Testis (tissue), 3 donors: Measurements from ENCODE around the gene NDFIP1. TPM values are rescaled to one million over a fixed set of nuclear protein-coding genes. Genes with fewer than 3 reads are reported as not detected.
A peak's percentile ranks its signal among the peaks of the same experiment; 100 is the strongest.

ENCODE experiments used
- DNase-seq: peaks from one replicate; pipeline ENCODE4 v3.0.0-alpha.2; 2019
- H3K27ac ChIP-seq, 2 donors: fragments of 200-600 bp; sonication (generic); one replicate each; pipeline ENCODE4 v1.5.1; 2019
- H3K27me3 ChIP-seq: fragments of 200-600 bp; sonication (generic); one replicate; pipeline ENCODE4 v1.5.1; 2019
- H3K36me3 ChIP-seq: fragments of 200-600 bp; sonication (generic); one replicate; pipeline ENCODE4 v1.5.1; 2017; ENCODE audit warnings: low read depth; ENCODE audit errors: missing control alignments
- H3K4me1 ChIP-seq: fragments of 200-600 bp; sonication (generic); one replicate; pipeline ENCODE4 v1.5.1; 2019
- H3K4me3 ChIP-seq, 2 donors: fragments of 200-600 bp; sonication (generic); one replicate each; pipeline ENCODE4 v1.5.1; 2017 to 2019
- H3K9me3 ChIP-seq: fragments of 200-600 bp; sonication (generic); one replicate; pipeline ENCODE4 v1.5.1; 2017
- CTCF ChIP-seq, 3 experiments: fragments of 450-650 bp in 2 of 3; fragments of 200-600 bp in 1 of 3; sonication (generic) in 1 of 3; IDR thresholded peaks; one replicate each; pipeline ENCODE4 v1.5.1; 2016 to 2019; ENCODE audit warnings: antibody characterized with exemption in 3 of 3, mild to moderate bottlenecking in 2 of 3, moderate library complexity in 1 of 3
- POLR2A ChIP-seq: fragments of 450-650 bp; IDR thresholded peaks from one replicate; pipeline ENCODE4 v1.6.1; 2017; ENCODE audit warnings: antibody characterized with exemption, mild to moderate bottlenecking, moderate library complexity
- WGBS, 2 donors: methylation state at CpG; one replicate each; pipeline ENCODE4 v1.1.5; 2018; 5-methylcytosine and 5-hydroxymethylcytosine counted together
- intact Hi-C: fragments of 100-400 bp; cut with DNase I; formaldehyde crosslinking; loops from one replicate; pipeline ENCODE4 v1.15.1; 2023; ENCODE audit warnings: low total_unique reads
- polyA plus RNA-seq: library from polyadenylated mRNA; stranded (reverse); fragments of 350-450 nt; fragmentation: Illumina TruSeq; extraction: RNeasy Lipid Tissue Mini Kit (QIAGEN cat#74804); gene quantifications from one replicate; pipeline ENCODE4 v1.2.3, GENCODE V29; 2014; ENCODE audit warnings: low read depth, low replicate concordance; ENCODE audit not compliant: insufficient read depth
- total RNA-seq, 2 donors: library from RNA; depleted of rRNA; stranded (reverse); fragments of >200 nt; gene quantifications; one replicate each; pipeline ENCODE4 v1.2.3, GENCODE V29; 2016

Gene NDFIP1
- total and polyA plus RNA-seq, 3 donors from 2014 or later: 88.7 to 319 (median 292) TPM

- Histone ChIP-seq H3K4me1 (peaks cover 29% of the 10 kb centered on the region), H3K27me3 (no peaks in the 10 kb centered on the region), H3K9me3 (no peaks in the 10 kb centered on the region), H3K27ac (peak overlapping the region; percentile 99), H3K36me3 (no peaks in the 10 kb centered on the region), H3K4me3 (peak overlapping the region; percentile 87 to 88)
- intact Hi-C loops: loop anchor here (10.0 kb wide), 1 partner anchor 95 kb away; the partner anchor contains the start of gene GNPDA1
- peak; percentile 25 for DNase-seq
- TF ChIP-seq CTCF (IDR thresholded peaks at IDR 0.05) (no peak), POLR2A (no peak)
- WGBS, 2 donors: 1 to 2% methylated on average over 9 of the region's 9 CpGs
Measured at GRCh38 chr5:142110046-142110531, 1.5 kb downstream of the NDFIP1 start.

GRCh38 chr5:142110988-142111687, 2.6 kb downstream of the NDFIP1 start:
- Histone ChIP-seq H3K4me1 (peaks cover 20% of the 10 kb centered on the region), H3K27me3 (no peaks in the 10 kb centered on the region), H3K4me3 (no peak overlapping the region), H3K9me3 (no peaks in the 10 kb centered on the region), H3K36me3 (no peaks in the 10 kb centered on the region), H3K27ac (no peak overlapping the region)
- intact Hi-C loops: loop anchor here (10.0 kb wide), 1 partner anchor 96 kb away; the partner anchor contains the start of gene GNPDA1
- no peak for DNase-seq
- TF ChIP-seq POLR2A (no peak), CTCF (IDR thresholded peaks at IDR 0.05) (no peak)
- WGBS, 2 donors: 61 to 72% methylated on average over 6 of the region's 6 CpGs

GRCh38 chr5:142114687-142115086, 6.1 kb downstream of the NDFIP1 start:
- WGBS, 2 donors: 69 to 94% methylated on average over 1 of the region's 1 CpG
- Histone ChIP-seq H3K4me1 (peaks cover 37% of the 10 kb centered on the region), H3K4me3 (no peak overlapping the region), H3K27me3 (no peaks in the 10 kb centered on the region), H3K9me3 (no peaks in the 10 kb centered on the region), H3K27ac (no peak overlapping the region), H3K36me3 (no peaks in the 10 kb centered on the region)
- TF ChIP-seq CTCF (IDR thresholded peaks at IDR 0.05): no peak
- TF ChIP-seq POLR2A: no peak
- no peak for DNase-seq
- intact Hi-C loops: loop anchor here (10.0 kb wide), 1 partner anchor 100 kb away; the partner anchor contains the start of gene GNPDA1

GRCh38 chr5:142115937-142116614, 7.5 kb downstream of the NDFIP1 start:
- no peak overlapping the region for H3K27ac ChIP-seq
- TF ChIP-seq CTCF (IDR thresholded peaks at IDR 0.05) (no peak), POLR2A (no peak)
- intact Hi-C loops: loop anchor here (10.0 kb wide), 1 partner anchor 101 kb away; the partner anchor contains the start of gene GNPDA1
- no peaks in the 10 kb centered on the region for H3K27me3 ChIP-seq
- DNase-seq: no peak
- no peak overlapping the region for H3K4me3 ChIP-seq
- H3K4me1 ChIP-seq: peaks cover 32% of the 10 kb centered on the region
- 91 to 95% methylated on average over 4 of the region's 4 CpGs for WGBS, 2 donors
- no peaks in the 10 kb centered on the region for H3K9me3 ChIP-seq
- H3K36me3 ChIP-seq: no peaks in the 10 kb centered on the region
